ENCODE measurements around the gene PTDSS2.
A peak's percentile ranks its signal among the peaks of the same experiment; 100 is the strongest.
"Not testable (repeated sequence)": the region's sequence is repeated elsewhere in the genome, so short reads cannot be mapped to it uniquely, and the experiment has no call there.

The PTDSS2 gene

DNA sequence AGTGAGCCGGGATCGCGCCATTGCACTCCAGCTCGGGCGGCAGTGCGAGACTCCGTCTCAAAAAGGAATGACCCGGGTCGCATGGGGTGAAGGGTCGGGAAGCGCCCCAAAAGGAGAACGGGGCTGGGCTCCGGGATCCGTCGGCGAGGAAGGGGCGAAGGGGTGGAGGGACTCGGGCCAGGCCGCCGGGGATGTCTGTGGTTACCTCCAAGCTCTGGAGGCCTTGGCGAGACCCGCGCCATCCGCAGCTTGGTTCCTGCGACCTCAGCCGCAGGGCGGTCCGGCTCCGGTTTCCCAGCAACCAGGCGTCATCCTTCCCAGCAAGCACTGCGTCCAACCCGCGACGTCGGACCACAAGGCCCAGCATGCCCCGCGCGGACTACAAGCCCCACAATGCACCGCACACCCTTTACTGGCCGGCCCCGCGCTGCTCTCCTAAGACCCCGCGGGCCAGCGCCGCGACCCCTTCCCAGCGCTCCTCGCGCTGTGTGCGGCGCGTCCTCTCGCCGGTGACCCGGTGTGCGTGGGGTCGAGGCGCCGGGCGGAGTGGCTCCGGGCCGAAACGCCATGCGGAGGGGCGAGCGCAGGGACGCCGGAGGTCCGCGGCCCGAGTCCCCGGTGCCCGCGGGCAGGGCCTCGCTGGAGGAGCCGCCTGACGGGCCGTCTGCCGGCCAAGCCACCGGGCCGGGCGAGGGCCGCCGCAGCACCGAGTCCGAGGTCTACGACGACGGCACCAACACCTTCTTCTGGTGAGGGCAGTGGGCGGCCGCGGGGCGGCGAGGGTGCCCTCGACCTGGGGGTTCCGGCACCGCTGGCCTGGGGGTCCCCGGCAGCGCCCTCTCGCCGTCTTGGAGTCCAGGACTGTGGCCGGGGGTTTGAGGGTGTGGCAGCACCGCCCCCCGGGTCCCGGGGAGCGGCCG, at the start of gene PTDSS2:
Gene PTDSS2, plus strand, starts transcription at position 391 of the 920 bp plus-strand sequence. Its CDS starts 177 bp downstream, at position 568.
- peak; percentile 88 for DNase-seq (ENCODE audit: low read depth)

GRCh38 chr11:401196-401595, 48.9 kb upstream of the PTDSS2 start:
- DNase-seq (ENCODE audit: low read depth) = not testable (repeated sequence)

DNA sequence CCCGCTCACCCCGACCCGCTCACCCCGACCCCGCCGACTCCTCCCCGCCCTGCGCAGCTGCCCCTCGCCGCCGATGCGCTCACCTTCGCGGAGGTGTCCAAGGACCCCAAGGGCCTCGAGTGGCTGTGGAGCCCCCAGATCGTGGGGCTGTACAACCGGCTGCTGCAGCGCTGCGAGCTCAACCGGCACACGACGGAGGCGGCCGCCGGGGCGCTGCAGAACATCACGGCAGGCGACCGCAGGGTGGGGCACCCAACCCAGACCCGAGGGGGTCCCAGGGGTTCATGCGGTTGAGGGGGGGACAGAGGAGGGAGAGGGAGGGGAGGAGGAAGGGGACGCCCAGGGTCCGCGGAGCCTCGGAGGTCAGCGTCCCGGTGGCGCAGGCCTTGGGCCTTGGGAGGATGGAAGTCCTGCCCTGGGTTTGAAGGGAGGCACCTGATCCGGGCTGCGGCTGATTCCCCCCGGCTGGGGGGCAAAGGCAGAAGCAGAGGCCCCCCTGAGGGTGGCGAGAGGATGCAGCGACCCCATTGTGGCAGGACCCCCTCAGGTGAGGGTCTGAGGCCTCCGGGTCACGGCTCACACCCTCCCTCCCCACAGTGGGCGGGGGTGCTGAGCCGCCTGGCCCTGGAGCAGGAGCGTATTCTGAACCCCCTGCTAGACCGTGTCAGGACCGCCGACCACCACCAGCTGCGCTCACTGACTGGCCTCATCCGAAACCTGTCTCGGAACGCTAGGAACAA, 46.9 kb upstream of the PTDSS2 start:
- no peak for DNase-seq (ENCODE audit: low read depth)

- DNase-seq (ENCODE audit: low read depth) = no peak
Measured at GRCh38 chr11:403761-404431, 46.2 kb upstream of the PTDSS2 start.

GRCh38 chr11:404551-405264, 45.4 kb upstream of the PTDSS2 start:
- no peak for DNase-seq (ENCODE audit: low read depth)

- no peak for DNase-seq (ENCODE audit: low read depth)
Measured at GRCh38 chr11:405323-405953, 44.6 kb upstream of the PTDSS2 start.

- DNase-seq (ENCODE audit: low read depth) = no peak
Measured at GRCh38 chr11:405954-406795, 43.9 kb upstream of the PTDSS2 start.

DNA sequence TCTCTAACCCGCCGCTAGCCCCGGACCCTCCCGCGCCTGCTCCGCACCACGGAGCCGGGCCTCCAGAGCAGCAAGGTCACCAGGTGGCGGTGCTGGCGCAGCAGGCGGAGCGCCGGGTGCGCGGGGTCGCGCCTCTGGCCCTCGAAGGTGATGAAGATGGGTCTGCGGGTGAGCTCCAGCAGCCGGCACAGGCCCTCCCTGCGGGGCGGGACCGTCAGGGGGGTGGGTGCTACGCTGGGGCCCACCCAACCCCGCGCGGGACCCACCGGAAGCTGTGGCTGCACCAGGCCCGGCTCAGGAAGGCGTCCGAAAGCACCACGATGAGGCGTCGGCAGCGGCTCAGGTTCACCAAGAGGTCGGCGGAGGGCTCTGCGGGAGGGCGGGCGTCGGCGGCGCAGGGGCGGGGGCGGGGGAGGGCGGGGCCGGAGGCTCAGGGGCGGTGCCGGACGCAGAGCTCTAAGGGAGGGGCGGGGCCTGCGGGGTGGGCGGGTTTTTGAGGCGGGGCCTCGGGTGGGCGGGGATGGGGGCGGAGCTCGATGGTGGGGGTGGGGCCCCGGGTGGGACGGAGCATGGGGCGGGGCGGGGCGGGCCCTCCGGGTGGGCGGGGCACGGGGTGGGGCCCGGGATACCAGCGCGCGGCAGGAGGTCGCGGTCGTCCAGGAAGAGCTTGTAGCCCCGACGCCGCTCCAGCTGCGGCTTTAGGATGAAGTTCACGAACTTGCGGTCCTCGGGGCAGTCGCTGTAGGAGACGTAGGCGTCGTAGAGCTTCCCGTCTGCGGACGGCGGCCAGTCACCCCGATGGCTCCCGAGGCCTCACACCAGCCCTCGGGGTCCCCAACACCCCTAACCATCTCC, 43.1 kb upstream of the PTDSS2 start:
- peak; percentile 87 for DNase-seq (ENCODE audit: low read depth)

GRCh38 chr11:407651-408123, 42.4 kb upstream of the PTDSS2 start:
- DNase-seq (ENCODE audit: low read depth) = no peak

DNA sequence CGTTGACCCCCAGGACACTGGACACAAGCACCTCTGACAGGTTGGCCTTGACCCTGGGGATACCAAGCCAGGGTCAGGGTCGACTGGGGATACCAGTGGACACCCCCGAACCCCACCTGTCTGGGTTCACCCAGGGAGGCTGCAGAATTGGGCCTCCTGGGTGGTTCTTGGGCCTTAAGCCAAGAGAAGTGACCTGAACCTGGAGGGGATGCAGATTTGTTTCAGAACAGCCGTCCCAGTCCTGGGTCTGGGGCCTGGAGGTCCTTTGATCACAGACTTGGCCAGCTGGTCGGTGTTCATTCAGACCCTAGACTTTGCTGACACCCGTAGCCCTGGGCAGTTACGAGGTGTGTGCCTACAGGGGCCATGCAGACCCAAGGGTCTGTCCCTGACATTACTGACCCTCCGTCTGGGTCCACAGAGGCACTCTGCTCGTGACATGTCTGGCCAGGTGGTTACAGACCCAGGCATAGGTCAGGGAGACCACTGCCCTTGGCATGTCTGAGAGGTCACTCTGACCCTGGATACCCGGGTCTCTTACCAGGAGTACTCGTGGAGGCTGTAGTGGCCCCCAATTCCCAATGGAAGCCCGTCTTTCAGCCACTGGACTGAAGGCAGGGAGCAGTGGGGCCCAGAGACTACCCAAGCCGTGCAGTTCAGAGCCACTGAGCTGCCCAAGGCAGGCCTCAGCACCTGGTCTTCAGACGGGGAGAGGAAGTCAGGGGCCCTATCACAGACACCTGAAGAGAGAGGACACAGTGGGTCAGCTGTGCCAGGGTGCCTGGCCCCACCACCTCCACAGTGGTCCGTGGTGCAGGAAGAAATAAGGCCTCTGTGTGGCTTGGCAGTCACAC, 41.7 kb upstream of the PTDSS2 start:
- no peak for DNase-seq (ENCODE audit: low read depth)

DNA sequence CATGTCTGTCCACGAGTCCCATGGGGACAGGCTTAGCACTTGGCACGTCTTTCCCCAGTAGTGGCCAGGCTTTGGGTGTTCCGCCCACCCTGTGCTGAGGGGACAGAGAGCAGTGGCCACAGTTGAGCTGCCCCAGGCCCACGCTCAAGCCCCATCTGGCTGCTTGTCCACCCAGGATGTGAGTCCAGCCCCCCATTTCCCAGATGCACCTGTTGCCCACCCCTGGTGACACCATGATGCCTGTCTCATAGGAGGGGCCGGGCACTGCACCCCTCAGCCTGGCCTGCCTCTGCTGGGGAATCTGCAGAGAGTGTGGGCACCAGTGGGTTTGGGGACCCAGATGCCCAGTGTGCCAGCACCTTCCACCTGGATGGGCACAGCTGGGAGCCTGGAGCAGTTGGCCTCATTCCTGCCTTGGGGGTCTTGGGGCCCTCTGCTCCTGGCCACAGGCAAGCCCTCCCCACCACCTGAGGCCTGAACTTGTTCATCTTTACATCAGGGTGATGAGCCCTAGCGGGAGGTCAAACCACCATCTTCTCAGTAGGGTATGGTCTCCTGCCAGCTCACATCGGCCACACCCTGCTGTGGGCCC, 41.0 kb upstream of the PTDSS2 start:
- no peak for DNase-seq (ENCODE audit: low read depth)

- no peak for DNase-seq (ENCODE audit: low read depth)
Measured at GRCh38 chr11:409600-410483, 40.2 kb upstream of the PTDSS2 start.

- DNase-seq (ENCODE audit: low read depth) = not testable (repeated sequence)
Measured at GRCh38 chr11:410711-411110, 39.4 kb upstream of the PTDSS2 start.

- not testable (repeated sequence) for DNase-seq (ENCODE audit: low read depth)
Measured at GRCh38 chr11:411520-411919, 38.6 kb upstream of the PTDSS2 start.

- DNase-seq (ENCODE audit: low read depth) = no peak
Measured at GRCh38 chr11:412641-413119, 37.4 kb upstream of the PTDSS2 start.

All from stimulated activated CD8-positive, alpha-beta memory T cell treated with anti-CD3 and anti-CD28 coated beads, Interleukin-12 subunit alpha, Interleukin-12 subunit beta, amount 100 ng/mL, for 4 hours (primary cell).